Measurements from ENCODE around the gene UVRAG.

- TF ChIP-seq CTCF (IDR thresholded peaks at IDR 0.05) (no peak), POLR2A (IDR thresholded peaks at IDR 0.05) (no peak)
Measured at GRCh38 chr11:75946531-75947530, 131.8 kb downstream of the UVRAG start.

Measured in lower leg skin (tissue), 3 donors.